Neuronal stem cell (in vitro differentiated cells): ENCODE results near the gene SH3GL1.

Experiments used
- DNase-seq: peaks from one replicate; pipeline ENCODE4 v3.0.0-alpha.2; 2013; ENCODE audit warnings: low spot score
- H2AFZ ChIP-seq: one replicate; pipeline ENCODE4 v1.6.1; 2013; ENCODE audit warnings: mild to moderate bottlenecking, low read length, inconsistent platforms
- H2AK5ac ChIP-seq: 2 replicates; pipeline ENCODE4 v1.6.1; 2013; ENCODE audit warnings: low read depth, mild to moderate bottlenecking, inconsistent platforms, low read length, moderate library complexity, mixed read lengths
- H2BK120ac ChIP-seq: 2 replicates; pipeline ENCODE4 v1.6.1; 2013; ENCODE audit warnings: low read depth, mild to moderate bottlenecking, inconsistent platforms, low read length, moderate library complexity, mixed read lengths
- H2BK12ac ChIP-seq: one replicate; pipeline ENCODE4 v1.6.1; 2013; ENCODE audit warnings: low read length, inconsistent platforms
- H2BK15ac ChIP-seq: 2 replicates; pipeline ENCODE4 v1.6.1; 2013; ENCODE audit warnings: mild to moderate bottlenecking, low read length, inconsistent platforms, mixed read lengths
- H2BK5ac ChIP-seq: one replicate; pipeline ENCODE4 v1.6.1; 2013; ENCODE audit warnings: inconsistent platforms, mild to moderate bottlenecking, low read length, moderate library complexity
- H3K14ac ChIP-seq: one replicate; pipeline ENCODE4 v1.6.1; 2013; ENCODE audit warnings: low read length, inconsistent platforms
- H3K18ac ChIP-seq: 2 replicates; pipeline ENCODE4 v1.6.1; 2013; ENCODE audit warnings: low read length, inconsistent platforms
- H3K23ac ChIP-seq: 2 replicates; pipeline ENCODE4 v1.6.1; 2013; ENCODE audit warnings: low read depth, mild to moderate bottlenecking, mixed read lengths, low read length, inconsistent platforms; ENCODE audit not compliant: poor library complexity
- H3K27ac ChIP-seq: replicated peaks from 3 replicates; pipeline ENCODE4 v1.5.1; 2013; ENCODE audit warnings: low read length, inconsistent platforms
- H3K27me3 ChIP-seq, 3 experiments: 2 replicates each; pipeline ENCODE4 v1.6.1; 2013; ENCODE audit warnings: low read length in 3 of 3, mild to moderate bottlenecking in 2 of 3, inconsistent platforms in 1 of 3, low read depth in 1 of 3, mixed read lengths in 1 of 3, moderate library complexity in 1 of 3; ENCODE audit not compliant: control insufficient read depth in 3 of 3, insufficient read depth in 3 of 3
- H3K36me3 ChIP-seq, 2 donors: replicated peaks in 1 of 2; 2 replicates each; pipeline ENCODE4 v1.6.1; 2013; ENCODE audit warnings: low read length in 2 of 2; ENCODE audit not compliant: control insufficient read depth in 2 of 2, insufficient read depth in 2 of 2
- H3K4ac ChIP-seq: 2 replicates; pipeline ENCODE4 v1.6.1; 2013; ENCODE audit warnings: inconsistent platforms, mild to moderate bottlenecking, low read length, moderate library complexity
- H3K4me1 ChIP-seq, 2 donors: 1 replicate in 1 of 2; 2 replicates in 1 of 2; pipeline ENCODE4 v1.6.1; 2013; ENCODE audit warnings: low read length in 2 of 2, low read depth in 1 of 2; ENCODE audit not compliant: control insufficient read depth in 2 of 2, insufficient read depth in 1 of 2
- H3K4me2 ChIP-seq: one replicate; pipeline ENCODE4 v1.6.1; 2013; ENCODE audit warnings: mild to moderate bottlenecking, low read length, inconsistent platforms; ENCODE audit not compliant: insufficient read depth, poor library complexity, severe bottlenecking
- H3K4me3 ChIP-seq, 2 donors: 2 replicates each; pipeline ENCODE4 v1.5.1; 2013; ENCODE audit warnings: low read length in 2 of 2, mild to moderate bottlenecking in 2 of 2, inconsistent platforms in 1 of 2, moderate library complexity in 1 of 2
- H3K79me1 ChIP-seq: one replicate; pipeline ENCODE4 v1.6.1; 2013; ENCODE audit warnings: low read depth, mild to moderate bottlenecking, inconsistent platforms, low read length, moderate library complexity
- H3K9ac ChIP-seq: one replicate; pipeline ENCODE4 v1.6.1; 2013; ENCODE audit warnings: mild to moderate bottlenecking, low read depth, low read length, inconsistent platforms; ENCODE audit not compliant: poor library complexity
- H3K9me3 ChIP-seq, 2 donors: replicated peaks in 1 of 2; 2 replicates each; pipeline versions ENCODE3 to v1.6.1; 2013; ENCODE audit warnings: low read length in 2 of 2, mild to moderate bottlenecking in 2 of 2, inconsistent platforms in 1 of 2, low read depth in 1 of 2, mixed read lengths in 1 of 2, moderate library complexity in 1 of 2; ENCODE audit not compliant: control insufficient read depth in 2 of 2, insufficient read depth in 1 of 2
- H4K8ac ChIP-seq: one replicate; pipeline ENCODE4 v1.6.1; 2013; ENCODE audit warnings: low read depth, mild to moderate bottlenecking, inconsistent platforms, low read length, moderate library complexity
- H4K91ac ChIP-seq: one replicate; pipeline ENCODE4 v1.6.1; 2013; ENCODE audit warnings: low read length, low read depth, mild to moderate bottlenecking, inconsistent platforms; ENCODE audit not compliant: poor library complexity
- WGBS, 2 donors: extraction: QIAGEN DNeasy Blood & Tissue Kit; methylation state at CpG; one replicate each; pipeline ENCODE4 v1.1.7; 2013; ENCODE audit warnings: missing lambda C conversion rate in 2 of 2, mixed read lengths in 1 of 2; ENCODE audit not compliant: insufficient read length in 2 of 2, insufficient replicate concordance in 1 of 2; ENCODE audit errors: extremely low coverage in 2 of 2; 5-methylcytosine and 5-hydroxymethylcytosine counted together

Gene SH3GL1

DNA sequence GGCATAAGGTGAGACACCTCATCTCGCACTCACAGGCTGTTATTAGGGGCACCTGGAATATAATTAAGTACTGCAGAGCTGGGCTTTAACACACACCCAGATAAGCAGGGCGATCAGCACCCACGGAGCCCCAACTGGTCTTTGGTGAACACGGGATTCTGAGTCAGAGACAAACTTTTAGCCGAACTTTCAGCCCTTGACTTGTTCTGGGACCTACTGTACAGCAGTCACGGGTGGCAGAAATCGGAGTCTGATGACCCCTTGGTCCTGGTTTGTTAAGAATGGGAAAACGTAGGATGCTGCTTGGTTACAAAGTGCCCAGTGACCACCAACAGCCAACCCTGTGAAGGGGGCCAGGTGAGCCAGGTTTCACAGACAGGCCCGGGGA lies 9.0 kb downstream of the SH3GL1 start:
- Histone ChIP-seq H3K9ac (peak overlapping the region; percentile 75), H2AFZ (no peak overlapping the region), H2BK12ac (no peak overlapping the region), H2BK120ac (peak overlapping the region; percentile 10), H4K8ac (no peak overlapping the region), H3K27me3 (no peaks in the 10 kb centered on the region), H2BK5ac (peak overlapping the region; percentile 49), H4K91ac (no peak overlapping the region), H3K4me3 (no peak overlapping the region), H2BK15ac (peak overlapping the region; percentile 32), H3K27ac (peak overlapping the region; percentile 97), H3K4me1 (peaks cover 47 to 56% of the 10 kb centered on the region in 2 donors), H3K18ac (peak overlapping the region; percentile 44), H3K14ac (no peak overlapping the region), H3K36me3 (peaks cover 0 to 36% of the 10 kb centered on the region in 2 donors), H3K79me1 (peaks cover 16% of the 10 kb centered on the region), H2AK5ac (peak overlapping the region; percentile 71), H3K9me3 (no peaks in the 10 kb centered on the region), H3K4ac (no peak overlapping the region), H3K4me2 (no peak overlapping the region), H3K23ac (peak overlapping the region; percentile 3)
- no peak for DNase-seq
- no CpG with 5 or more reads among the region's 9 CpGs for WGBS, 2 donors

- H3K18ac ChIP-seq = peak overlapping the region; percentile 68
- no CpG with 5 or more reads among the region's 21 CpGs for WGBS, 2 donors
- no peak overlapping the region for H4K8ac ChIP-seq
- H3K27me3 ChIP-seq = no peaks in the 10 kb centered on the region
- no peak overlapping the region for H3K23ac ChIP-seq
- peak overlapping the region; percentile 46 for H3K4me2 ChIP-seq
- H3K79me1 ChIP-seq = peaks cover 16% of the 10 kb centered on the region
- H2BK5ac ChIP-seq = peak overlapping the region; percentile 85
- H3K4me3 ChIP-seq = peak overlapping the region in 1 of 2 donors; percentile 28
- peak overlapping the region; percentile 32 for H3K9ac ChIP-seq
- no peak overlapping the region for H3K14ac ChIP-seq
- H3K27ac ChIP-seq = peak overlapping the region; percentile 97
- no peak overlapping the region for H3K4ac ChIP-seq
- no peak overlapping the region for H2BK12ac ChIP-seq
- H2BK15ac ChIP-seq = peak overlapping the region; percentile 5
- peak overlapping the region; percentile 43 for H2AFZ ChIP-seq
- peak overlapping the region; percentile 4 for H4K91ac ChIP-seq
- peak overlapping the region; percentile 71 for H2AK5ac ChIP-seq
- no peak for DNase-seq
- H3K36me3 ChIP-seq = peaks cover 0 to 32% of the 10 kb centered on the region in 2 donors
- H3K9me3 ChIP-seq = no peaks in the 10 kb centered on the region
- no peak overlapping the region for H2BK120ac ChIP-seq
- H3K4me1 ChIP-seq = peaks cover 47 to 56% of the 10 kb centered on the region in 2 donors
Observed at GRCh38 chr19:4390567-4391305, 9.6 kb downstream of the SH3GL1 start.

- peak overlapping the region; percentile 85 for H2BK5ac ChIP-seq
- peak overlapping the region; percentile 98 for H2AK5ac ChIP-seq
- H3K27ac ChIP-seq = peak overlapping the region; percentile 97
- H2BK15ac ChIP-seq = peak overlapping the region; percentile 47
- peak overlapping the region; percentile 64 for H2BK120ac ChIP-seq
- no peak for DNase-seq
- H3K27me3 ChIP-seq = no peaks in the 10 kb centered on the region
- peak overlapping the region; percentile 43 for H2AFZ ChIP-seq
- H3K4ac ChIP-seq = peak overlapping the region; percentile 79
- H3K4me2 ChIP-seq = peak overlapping the region; percentile 39
- peaks cover 0 to 34% of the 10 kb centered on the region in 2 donors for H3K36me3 ChIP-seq
- peak overlapping the region; percentile 94 for H3K18ac ChIP-seq
- H3K79me1 ChIP-seq = peaks cover 18% of the 10 kb centered on the region
- H3K9me3 ChIP-seq = no peaks in the 10 kb centered on the region
- WGBS, 2 donors = no CpG with 5 or more reads among the region's 12 CpGs
- H3K9ac ChIP-seq = peak overlapping the region; percentile 32
- H3K14ac ChIP-seq = peak overlapping the region; percentile 72
- peak overlapping the region in 1 of 2 donors; percentile 28 for H3K4me3 ChIP-seq
- H3K4me1 ChIP-seq = peaks cover 47 to 56% of the 10 kb centered on the region in 2 donors
- H4K8ac ChIP-seq = no peak overlapping the region
- H3K23ac ChIP-seq = no peak overlapping the region
- H4K91ac ChIP-seq = peak overlapping the region; percentile 89
- H2BK12ac ChIP-seq = peak overlapping the region; percentile 11
Observed at GRCh38 chr19:4390017-4390566, 10.3 kb downstream of the SH3GL1 start.

DNA sequence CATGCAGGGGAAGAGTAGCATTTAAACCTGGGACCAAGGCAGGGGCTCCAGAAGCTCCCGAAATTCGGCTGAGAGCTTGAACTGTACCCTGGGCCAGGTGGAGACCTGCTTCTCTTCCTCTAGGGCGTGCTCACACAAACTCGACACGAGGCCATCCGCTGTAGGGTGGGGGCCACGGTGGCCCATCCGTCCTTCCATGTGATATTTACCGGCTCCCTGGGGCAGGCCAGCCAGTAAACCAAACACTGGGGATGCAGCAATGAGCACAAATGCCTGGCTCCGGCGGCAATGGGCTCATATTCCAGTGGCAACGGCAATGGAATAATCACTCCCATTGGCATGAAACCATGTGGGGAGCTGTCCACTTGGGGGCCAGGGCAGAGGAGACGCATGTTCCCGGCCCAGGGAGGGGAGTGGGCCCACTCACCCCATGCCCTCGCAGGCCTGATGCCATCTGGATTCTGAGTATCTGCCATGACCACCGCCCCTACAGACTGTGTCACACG lies 10.8 kb downstream of the SH3GL1 start:
- H3K18ac ChIP-seq = peak overlapping the region; percentile 94
- peaks cover 0 to 36% of the 10 kb centered on the region in 2 donors for H3K36me3 ChIP-seq
- H4K91ac ChIP-seq = peak overlapping the region; percentile 89
- peak overlapping the region; percentile 98 for H2AK5ac ChIP-seq
- peak overlapping the region; percentile 85 for H2BK5ac ChIP-seq
- H3K9me3 ChIP-seq = no peaks in the 10 kb centered on the region
- H3K27ac ChIP-seq = peak overlapping the region; percentile 97
- peak overlapping the region; percentile 79 for H3K4ac ChIP-seq
- H2AFZ ChIP-seq = no peak overlapping the region
- peaks cover 43 to 52% of the 10 kb centered on the region in 2 donors for H3K4me1 ChIP-seq
- WGBS, 2 donors = no CpG with 5 or more reads among the region's 17 CpGs
- H3K27me3 ChIP-seq = no peaks in the 10 kb centered on the region
- no peak overlapping the region for H3K4me3 ChIP-seq
- peak overlapping the region; percentile 32 for H3K9ac ChIP-seq
- peaks cover 18% of the 10 kb centered on the region for H3K79me1 ChIP-seq
- H2BK12ac ChIP-seq = peak overlapping the region; percentile 11
- no peak for DNase-seq
- peak overlapping the region; percentile 64 for H2BK120ac ChIP-seq
- H4K8ac ChIP-seq = no peak overlapping the region
- H2BK15ac ChIP-seq = peak overlapping the region; percentile 47
- peak overlapping the region; percentile 72 for H3K14ac ChIP-seq
- peak overlapping the region; percentile 28 for H3K4me2 ChIP-seq
- H3K23ac ChIP-seq = peak overlapping the region; percentile 36
